Lung (tissue), 12 donors: ENCODE results near the gene GFRA1. TPM values are rescaled to one million over a fixed set of nuclear protein-coding genes. Genes with fewer than 3 reads are reported as not detected.
A peak's percentile ranks its signal among the peaks of the same experiment; 100 is the strongest.

ENCODE experiments used
- ATAC-seq: fragments of 200-7000 bp; cut with Tn5 transposase; one replicate; pipeline ENCODE4 v1.9.1; 2020; ENCODE audit warnings: moderate number of reproducible peaks; ENCODE audit not compliant: insufficient read depth, low FRiP score
- DNase-seq, 3 donors: peaks; one replicate each; pipeline ENCODE4 v3.0.0-alpha.2; 2013 to 2017
- H3K27ac ChIP-seq, 2 donors: one replicate each; pipeline ENCODE4 v1.5.1; 2013; ENCODE audit warnings: mild to moderate bottlenecking in 2 of 2, moderate library complexity in 2 of 2, control low read depth in 1 of 2, inconsistent platforms in 1 of 2, low read depth in 1 of 2, low read length in 1 of 2
- H3K27me3 ChIP-seq, 3 donors: one replicate each; pipeline ENCODE4 v1.5.1; 2013; ENCODE audit warnings: low read length in 2 of 3; ENCODE audit not compliant: control insufficient read depth in 3 of 3, insufficient read depth in 3 of 3
- H3K36me3 ChIP-seq, 4 donors: one replicate each; pipeline ENCODE4 v1.5.1; 2013; ENCODE audit warnings: low read length in 4 of 4, mild to moderate bottlenecking in 1 of 4, moderate library complexity in 1 of 4; ENCODE audit not compliant: control insufficient read depth in 4 of 4, insufficient read depth in 4 of 4
- H3K4me1 ChIP-seq, 5 donors: one replicate each; pipeline ENCODE4 v1.5.1; 2013; ENCODE audit warnings: low read length in 5 of 5, mild to moderate bottlenecking in 2 of 5, moderate library complexity in 1 of 5; ENCODE audit not compliant: control insufficient read depth in 5 of 5, insufficient read depth in 5 of 5
- H3K4me3 ChIP-seq: one replicate; pipeline ENCODE4 v1.5.1; 2013; ENCODE audit warnings: mild to moderate bottlenecking, control low read depth, moderate library complexity
- H3K9ac ChIP-seq, 2 donors: one replicate each; pipeline ENCODE4 v1.5.1; 2013; ENCODE audit warnings: low read length in 2 of 2, control low read depth in 1 of 2; ENCODE audit not compliant: insufficient read depth in 1 of 2
- H3K9me3 ChIP-seq, 4 donors: one replicate each; pipeline ENCODE4 v1.5.1; 2013; ENCODE audit warnings: low read length in 3 of 4, mild to moderate bottlenecking in 1 of 4, moderate library complexity in 1 of 4; ENCODE audit not compliant: control insufficient read depth in 4 of 4, insufficient read depth in 3 of 4
- CTCF ChIP-seq: IDR thresholded peaks from 2 replicates; pipeline ENCODE4 v1.5.1; 2012; ENCODE audit warnings: mild to moderate bottlenecking; ENCODE audit errors: control extremely low read depth, extremely low read depth
- WGBS, 2 donors: extraction: QIAGEN DNeasy Blood & Tissue Kit; methylation state at CpG; one replicate each; pipeline ENCODE4 v1.1.7; 2013; 5-methylcytosine and 5-hydroxymethylcytosine counted together
- polyA plus RNA-seq, 2 donors: library from polyadenylated mRNA; stranded (reverse); fragments of 200-250 nt; gene quantifications; one replicate each; pipeline ENCODE4 v1.2.1, GENCODE V29; 2013
- total RNA-seq, 2 donors: library from RNA; depleted of rRNA in 1 of 2; stranded (reverse); fragments of >200 nt in 1 of 2; gene quantifications; one replicate each; pipeline ENCODE4 v1.2.1, GENCODE V29; 2014 to 2021
- donor health status: control.
- donor health status: control.
- donor health status: Bipolar disorder and iron deficiency.
- donor health status: healthy.
- donor health status: DM: yes; HTN: yes; CAD: no.

The GFRA1 gene
- total and polyA plus RNA-seq, 4 donors = 0.51 to 30.4 (median 1.4) TPM

- peaks cover 11 to 33% (median 23%) of the 10 kb centered on the region in 3 donors for H3K27me3 ChIP-seq
- ATAC-seq (no peak), DNase-seq (no peak)
- WGBS, 2 donors = 46% methylated on average over 9 of the region's 9 CpGs
- TF ChIP-seq CTCF = no peak
- H3K4me3 ChIP-seq = no peak overlapping the region
- H3K27ac ChIP-seq = no peak overlapping the region
- H3K4me1 ChIP-seq = peaks cover 0 to 30% (median 8%) of the 10 kb centered on the region in 5 donors
- H3K9me3 ChIP-seq = peaks cover 0 to 8% (median 0%) of the 10 kb centered on the region in 4 donors
- H3K9ac ChIP-seq = no peak overlapping the region
- no peaks in the 10 kb centered on the region for H3K36me3 ChIP-seq
Observed at GRCh38 chr10:116270126-116270770, 2.8 kb downstream of the GFRA1 start.

DNA sequence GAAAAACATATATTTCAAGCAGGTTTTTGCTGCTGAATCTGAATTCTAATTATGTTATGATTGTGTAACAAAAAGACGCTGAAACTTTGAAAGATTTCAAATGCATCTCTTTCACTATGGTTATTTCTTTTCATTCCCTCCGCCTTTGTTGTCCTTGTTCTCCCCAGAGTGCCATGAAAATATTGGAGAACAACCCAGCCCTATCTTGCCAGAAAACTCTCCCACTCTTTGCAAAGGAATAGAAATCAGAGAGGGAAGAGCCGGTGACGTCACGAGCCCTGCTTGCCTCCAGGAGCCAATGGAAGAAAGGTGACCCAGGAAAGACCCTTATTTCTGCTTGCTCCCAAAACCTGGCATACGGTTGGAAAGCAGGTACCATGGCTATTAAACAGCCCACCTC, 3.4 kb downstream of the GFRA1 start:
- no peak overlapping the region for H3K27ac ChIP-seq
- ATAC-seq (no peak), DNase-seq (no peak)
- no peak overlapping the region for H3K4me3 ChIP-seq
- H3K4me1 ChIP-seq = peaks cover 0 to 23% (median 8%) of the 10 kb centered on the region in 5 donors
- peaks cover 11 to 28% (median 23%) of the 10 kb centered on the region in 3 donors for H3K27me3 ChIP-seq
- WGBS, 2 donors = 62 to 67% methylated on average over 6 of the region's 6 CpGs
- no peak for TF ChIP-seq CTCF
- H3K9ac ChIP-seq = no peak overlapping the region
- no peaks in the 10 kb centered on the region for H3K36me3 ChIP-seq
- H3K9me3 ChIP-seq = peaks cover 0 to 8% (median 0%) of the 10 kb centered on the region in 4 donors

DNA sequence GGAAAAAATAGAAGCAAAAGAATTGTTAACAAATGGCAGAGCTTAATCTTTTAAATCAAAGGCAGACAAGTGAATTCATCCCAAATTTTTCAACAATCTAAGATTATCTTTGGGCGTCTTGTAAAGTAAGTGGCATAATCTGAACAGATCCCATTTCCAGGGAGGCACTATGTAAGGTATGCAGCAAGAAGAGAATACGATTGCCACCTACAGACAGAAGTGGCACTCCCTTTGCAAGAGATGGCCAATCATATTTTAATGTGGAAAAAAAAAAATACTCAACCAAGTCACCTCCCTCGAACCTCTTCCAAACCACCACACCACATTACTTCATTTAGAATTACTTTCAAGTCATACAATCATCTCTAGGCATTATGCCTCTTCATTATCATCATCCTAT, 4.0 kb downstream of the GFRA1 start:
- Histone ChIP-seq H3K9me3 (peaks cover 0 to 6% (median 0%) of the 10 kb centered on the region in 4 donors), H3K27me3 (peaks cover 11 to 26% (median 23%) of the 10 kb centered on the region in 3 donors), H3K36me3 (no peaks in the 10 kb centered on the region), H3K9ac (no peak overlapping the region), H3K27ac (no peak overlapping the region), H3K4me1 (peaks cover 0 to 18% (median 8%) of the 10 kb centered on the region in 5 donors), H3K4me3 (no peak overlapping the region)
- DNase-seq (peak in 1 of 3 donors; percentile 25), ATAC-seq (no peak)
- no peak for TF ChIP-seq CTCF
- 45 to 56% methylated on average over 3 of the region's 3 CpGs for WGBS, 2 donors

DNA sequence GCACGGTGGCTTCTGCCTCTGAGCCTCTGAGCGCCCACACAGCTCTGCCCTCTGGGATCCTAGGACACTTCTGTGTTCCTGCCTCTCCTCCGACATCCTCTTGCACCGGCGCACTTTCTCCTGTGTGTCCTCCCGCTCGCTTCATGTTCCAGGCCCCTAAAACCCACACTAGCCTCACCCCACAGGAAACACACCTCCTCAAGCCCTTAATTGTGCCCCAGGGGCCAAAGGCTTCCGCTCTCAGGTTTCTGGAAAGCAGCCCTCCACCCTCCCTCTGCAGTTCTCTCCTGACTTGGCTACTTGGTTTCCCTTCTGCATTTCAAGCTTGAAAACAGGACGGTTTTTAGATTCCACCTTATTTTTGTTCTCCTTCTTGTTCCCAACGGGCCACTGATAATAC, 7.3 kb downstream of the GFRA1 start:
- ATAC-seq = no peak
- H3K27me3 ChIP-seq = peaks cover 2 to 11% (median 9%) of the 10 kb centered on the region in 3 donors
- no peak overlapping the region for H3K27ac ChIP-seq
- WGBS, 2 donors = 47 to 66% methylated on average over 10 of the region's 10 CpGs
- H3K4me1 ChIP-seq = no peaks in the 10 kb centered on the region
- H3K9ac ChIP-seq = no peak overlapping the region
- H3K36me3 ChIP-seq = no peaks in the 10 kb centered on the region
- H3K9me3 ChIP-seq = peaks cover 0 to 3% (median 0%) of the 10 kb centered on the region in 4 donors
- no peak overlapping the region for H3K4me3 ChIP-seq
- no peak for DNase-seq
- TF ChIP-seq CTCF = no peak
